K562 (cell line): ENCODE measurements around the gene TCFL5. TPM values are rescaled to one million over a fixed set of nuclear protein-coding genes. Genes with fewer than 3 reads are reported as not detected.

Experiments
- ATF7 ChIP-seq: fragments of 450-650 bp; IDR thresholded peaks from 2 replicates; pipeline ENCODE4 v1.7.1; 2014; ENCODE audit warnings: mild to moderate bottlenecking, moderate library complexity
- BRF1 ChIP-seq: IDR thresholded peaks from 3 replicates; pipeline ENCODE4 v1.6.1; 2011; ENCODE audit warnings: borderline replicate concordance, mild to moderate bottlenecking; ENCODE audit not compliant: insufficient read length; ENCODE audit errors: extremely low read depth
- CBX3 ChIP-seq, 2 experiments: IDR thresholded peaks; 1 replicate in 1 of 2; 2 replicates in 1 of 2; pipeline ENCODE4 v1.6.1; 2012; ENCODE audit warnings: inconsistent platforms in 2 of 2, low read length in 2 of 2, borderline replicate concordance in 1 of 2, control low read depth in 1 of 2
- CSDE1 ChIP-seq, 2 experiments: fragments of 450-650 bp; IDR thresholded peaks; 2 replicates each; pipeline ENCODE4 v1.6.1; 2016; ENCODE audit warnings: mild to moderate bottlenecking in 1 of 2
- MAFG ChIP-seq: fragments of 450-650 bp; conservative IDR thresholded peaks from 2 replicates; pipeline ENCODE4 v1.6.1; 2016; ENCODE audit warnings: missing genetic modification characterization, missing compliant biosample characterization
- MTA1 ChIP-seq: fragments of 450-650 bp; IDR thresholded peaks from 2 replicates; pipeline ENCODE4 v1.6.1; 2017; ENCODE audit warnings: borderline replicate concordance
- NFYB ChIP-seq: IDR thresholded peaks from 2 replicates; pipeline ENCODE4 v1.6.1; 2011; ENCODE audit warnings: mild to moderate bottlenecking, moderate library complexity; ENCODE audit not compliant: insufficient read length; ENCODE audit errors: extremely low read depth
- SIRT6 ChIP-seq: IDR thresholded peaks from one replicate; pipeline ENCODE4 v1.6.1; 2012; ENCODE audit warnings: low read depth, mild to moderate bottlenecking, control low read depth, inconsistent platforms, low read length, moderate library complexity
- SUPT5H ChIP-seq: fragments of 450-650 bp; IDR thresholded peaks from 2 replicates; pipeline ENCODE4 v1.6.1; 2016
- ZBTB49 ChIP-seq: sonication (generic); formaldehyde crosslinking; IDR thresholded peaks from 2 replicates; pipeline ENCODE4 v1.8.0; 2022; ENCODE audit warnings: missing genetic modification reagents, mild to moderate bottlenecking, borderline replicate concordance
- ZFPM2 ChIP-seq: fragments of 250-450 bp; sonication (Bioruptor Pico); IDR thresholded peaks from 2 replicates; pipeline ENCODE4 v1.5.1; 2022; ENCODE audit warnings: mild to moderate bottlenecking
- ZFX ChIP-seq: sonication (generic); formaldehyde crosslinking; IDR thresholded peaks from 2 replicates; pipeline ENCODE4 v1.8.0; 2022; ENCODE audit warnings: mild to moderate bottlenecking, missing genetic modification reagents, moderate library complexity
- ZNF24 ChIP-seq: fragments of 450-650 bp; IDR thresholded peaks from 2 replicates; pipeline ENCODE4 v1.6.1; 2016
- ZNF436 ChIP-seq: fragments of 250-450, 450-650 bp; sonication (Bioruptor Pico); formaldehyde crosslinking; IDR thresholded peaks from 2 replicates; pipeline ENCODE4 v1.7.0; 2020; ENCODE audit warnings: mild to moderate bottlenecking
- ZNF584 ChIP-seq: fragments of 200-800 bp; sonication (Bioruptor generic); IDR thresholded peaks from 2 replicates; pipeline ENCODE4 v1.6.1; 2016; ENCODE audit warnings: low read depth, mild to moderate bottlenecking, missing genetic modification characterization, missing compliant biosample characterization
- polyA plus RNA-seq, 8 experiments: library from polyadenylated mRNA; depleted of rRNA in 4 of 8; stranded (reverse) in 5 of 8; unstranded in 3 of 8; fragments of >200 nt; fragmentation: Nextera tagmentation in 2 of 8; fragmentation: Illumina TruSeq in 1 of 8; extraction: Ambion mirVana in 2 of 8; extraction: Trizol in 1 of 8; gene quantifications; 2 replicates each; pipeline versions ENCODE4 v1.2.1 to v1.2.3, GENCODE V29; 2011 to 2014; ENCODE audit warnings: inconsistent platforms in 1 of 8, missing spikeins in 1 of 8
- total RNA-seq, 7 experiments: library from RNA; depleted of rRNA in 6 of 7; stranded (reverse); fragments of >200 nt in 6 of 7; fragmentation: Illumina TruSeq in 2 of 7; extraction: Trizol in 2 of 7; gene quantifications; 2 replicates each; pipeline versions ENCODE4 v1.2.1 to v1.2.3, GENCODE V29; 2011 to 2021; ENCODE audit warnings: low replicate concordance in 1 of 7

The TCFL5 gene
- total and polyA plus RNA-seq, 9 of the 15 experiments (the other 6 are each of a cell fraction or from before 2014, with no cell fraction given) = 1.00 to 12.6 (median 9.1) TPM

DNA sequence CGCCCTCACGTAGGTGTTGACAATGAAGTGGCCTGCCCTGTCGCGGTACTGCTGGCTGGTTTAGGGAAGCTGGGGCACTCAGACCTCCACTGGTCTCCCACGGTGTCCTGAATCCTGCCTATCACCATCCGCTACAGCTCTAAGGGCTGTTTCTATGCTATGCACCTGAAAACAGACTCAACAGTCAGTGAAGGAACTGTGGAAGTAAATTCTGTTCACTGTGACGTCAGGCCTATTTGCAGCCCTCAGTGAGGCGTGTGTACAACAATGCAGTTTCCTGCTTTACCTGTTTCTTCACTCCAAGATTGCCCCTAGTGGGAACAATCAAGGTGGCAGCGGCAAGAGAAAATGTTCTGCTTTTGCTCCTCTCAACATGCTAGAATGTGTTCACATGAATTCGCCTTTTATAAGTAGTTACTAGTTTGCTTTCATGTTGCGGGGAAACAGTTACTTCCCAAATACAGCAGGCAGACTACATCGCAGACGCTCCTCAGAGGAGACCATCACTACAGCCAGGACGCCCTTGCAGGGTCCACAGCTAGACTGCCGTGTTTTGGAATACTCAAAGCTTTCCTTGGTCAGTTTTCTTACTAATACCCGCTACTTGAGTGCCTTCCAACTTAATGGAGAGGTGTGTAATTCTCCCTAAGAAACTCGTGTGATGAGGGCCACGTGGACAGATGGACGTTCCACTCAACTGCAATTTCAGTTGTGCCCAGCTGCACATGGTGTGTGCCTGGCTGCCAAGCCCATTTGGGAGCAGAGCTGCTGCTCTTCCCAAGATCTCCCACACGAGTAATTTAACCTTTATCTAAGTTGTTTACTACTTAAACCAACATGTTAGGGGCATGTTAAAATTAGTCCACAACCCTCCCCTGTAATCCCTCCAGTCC lies 39.3 kb upstream of the TCFL5 start (continued):
- TF ChIP-seq SIRT6 (peak; percentile 84), ZFPM2 (no peak), ATF7 (0 out of 2 replicates have a peak, but pooled peaks have one; percentile 31), ZNF584 (CRISPR knock-in tag) (no peak), CSDE1 (IDR thresholded peaks at IDR 0.05) (no peak), ZNF24 (no peak), ZFX (CRISPR knock-in tag) (no peak), MTA1 (no peak), ZBTB49 (no peak), CBX3 (IDR thresholded peaks at IDR 0.05; ENCODE audit: borderline replicate concordance in 1 of 2, low read length in 2 of 2) (no peak), ZNF436 (no peak), NFYB (no peak), BRF1 (no peak), SUPT5H (peak; percentile 30), MAFG (tag) (no peak)
